ENCODE data around the gene CYP4F2. TPM values are rescaled to one million over a fixed set of nuclear protein-coding genes. Genes with fewer than 3 reads are reported as not detected.
"Not testable (repeated sequence)": the region's sequence is repeated elsewhere in the genome, so short reads cannot be mapped to it uniquely, and the experiment has no call there.

CYP4F2 gene
- total RNA-seq, 1 donor, result not detected

DNA sequence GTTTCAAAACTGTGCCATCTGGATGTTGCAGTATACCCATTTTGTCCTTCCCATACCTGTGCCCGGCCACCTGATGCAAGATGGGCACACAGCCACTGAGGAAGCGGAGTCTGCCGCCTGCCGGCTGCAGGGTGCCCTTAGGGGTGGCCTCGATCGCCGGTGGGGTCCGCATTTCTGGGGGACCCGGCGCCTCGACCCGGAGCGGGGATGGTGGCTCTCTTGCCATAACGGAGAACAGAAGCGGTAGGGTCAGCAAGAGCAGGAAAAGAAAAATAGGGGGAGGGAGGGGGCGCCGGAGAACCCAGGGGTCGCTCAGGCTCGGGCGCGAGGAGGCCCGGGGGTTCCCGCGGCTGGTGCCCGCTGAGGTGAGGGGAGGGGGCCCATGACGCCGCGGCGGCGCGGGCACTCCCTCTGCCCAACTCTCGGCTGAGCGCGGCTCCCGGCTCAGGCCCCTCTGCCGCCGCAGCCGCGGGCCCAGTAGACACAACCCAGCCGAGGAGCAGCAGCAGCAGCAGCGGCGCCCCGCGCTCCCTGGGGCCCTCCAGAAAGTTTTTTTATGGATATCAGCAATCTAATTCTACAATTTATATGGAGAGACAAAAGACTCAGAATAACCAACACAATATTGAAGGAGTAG, 13.8 kb upstream of the CYP4F2 start:
- Histone ChIP-seq H3K27me3 (ENCODE audit: insufficient read depth, low read length) (peaks cover 15% of the 10 kb centered on the region), H3K4me2 (ENCODE audit: insufficient read depth, low read length) (no peak overlapping the region), H2AFZ (ENCODE audit: low read length) (no peak overlapping the region), H3K4me1 (ENCODE audit: insufficient read depth, low read length) (no peaks in the 10 kb centered on the region), H3K79me2 (ENCODE audit: insufficient read depth, low read length) (no peaks in the 10 kb centered on the region), H3K27ac (ENCODE audit: low read depth, low read length) (no peak overlapping the region), H4K20me1 (ENCODE audit: insufficient read depth, low read length) (no peaks in the 10 kb centered on the region), H3K9me3 (ENCODE audit: low read depth, low read length) (no peaks in the 10 kb centered on the region), H3K36me3 (ENCODE audit: insufficient read depth, low read length) (no peaks in the 10 kb centered on the region), H3K4me3 (ENCODE audit: insufficient read depth, low read length) (no peak overlapping the region)
- DNase-seq (ENCODE audit: insufficient read length, low spot score, missing footprints), result no peak
- TF ChIP-seq, protein P1, sequence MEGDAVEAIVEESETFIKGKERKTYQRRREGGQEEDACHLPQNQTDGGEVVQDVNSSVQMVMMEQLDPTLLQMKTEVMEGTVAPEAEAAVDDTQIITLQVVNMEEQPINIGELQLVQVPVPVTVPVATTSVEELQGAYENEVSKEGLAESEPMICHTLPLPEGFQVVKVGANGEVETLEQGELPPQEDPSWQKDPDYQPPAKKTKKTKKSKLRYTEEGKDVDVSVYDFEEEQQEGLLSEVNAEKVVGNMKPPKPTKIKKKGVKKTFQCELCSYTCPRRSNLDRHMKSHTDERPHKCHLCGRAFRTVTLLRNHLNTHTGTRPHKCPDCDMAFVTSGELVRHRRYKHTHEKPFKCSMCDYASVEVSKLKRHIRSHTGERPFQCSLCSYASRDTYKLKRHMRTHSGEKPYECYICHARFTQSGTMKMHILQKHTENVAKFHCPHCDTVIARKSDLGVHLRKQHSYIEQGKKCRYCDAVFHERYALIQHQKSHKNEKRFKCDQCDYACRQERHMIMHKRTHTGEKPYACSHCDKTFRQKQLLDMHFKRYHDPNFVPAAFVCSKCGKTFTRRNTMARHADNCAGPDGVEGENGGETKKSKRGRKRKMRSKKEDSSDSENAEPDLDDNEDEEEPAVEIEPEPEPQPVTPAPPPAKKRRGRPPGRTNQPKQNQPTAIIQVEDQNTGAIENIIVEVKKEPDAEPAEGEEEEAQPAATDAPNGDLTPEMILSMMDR (IDR thresholded peaks at IDR 0.05; ENCODE audit: extremely low read depth, low read depth, low read length), result no peak

DNA sequence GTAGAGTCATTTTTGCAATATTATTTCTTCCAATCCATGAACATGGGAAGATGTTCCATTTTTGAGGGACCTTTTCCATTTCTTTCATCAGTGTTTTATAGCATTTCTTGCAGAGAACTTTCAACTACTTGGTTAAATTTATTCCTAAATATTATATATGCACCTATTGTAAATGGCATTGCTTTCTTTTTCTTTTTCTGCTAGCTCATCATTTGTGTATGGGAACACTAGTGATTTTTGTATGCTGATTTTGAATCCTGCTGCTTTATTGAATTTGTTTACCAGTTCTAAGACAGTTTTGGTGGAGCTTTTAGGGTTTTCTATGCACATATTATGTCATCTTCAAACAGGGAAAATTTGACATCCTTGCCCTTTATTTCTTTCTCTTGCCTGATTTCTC, 7.2 kb upstream of the CYP4F2 start:
- no peak overlapping the region for H3K27ac ChIP-seq (ENCODE audit: low read depth, low read length)
- no peaks in the 10 kb centered on the region for H3K9me3 ChIP-seq (ENCODE audit: low read depth, low read length)
- no peaks in the 10 kb centered on the region for H3K27me3 ChIP-seq (ENCODE audit: insufficient read depth, low read length)
- H4K20me1 ChIP-seq (ENCODE audit: insufficient read depth, low read length), result no peaks in the 10 kb centered on the region
- H3K36me3 ChIP-seq (ENCODE audit: insufficient read depth, low read length), result no peaks in the 10 kb centered on the region
- H2AFZ ChIP-seq (ENCODE audit: low read length), result no peak overlapping the region
- H3K4me2 ChIP-seq (ENCODE audit: insufficient read depth, low read length), result no peak overlapping the region
- H3K79me2 ChIP-seq (ENCODE audit: insufficient read depth, low read length), result no peaks in the 10 kb centered on the region
- no peak overlapping the region for H3K4me3 ChIP-seq (ENCODE audit: insufficient read depth, low read length)
- no peak for DNase-seq (ENCODE audit: insufficient read length, low spot score, missing footprints)
- TF ChIP-seq, protein P1 (IDR thresholded peaks at IDR 0.05; ENCODE audit: extremely low read depth, low read depth, low read length), result no peak
- H3K4me1 ChIP-seq (ENCODE audit: insufficient read depth, low read length), result no peaks in the 10 kb centered on the region

DNA sequence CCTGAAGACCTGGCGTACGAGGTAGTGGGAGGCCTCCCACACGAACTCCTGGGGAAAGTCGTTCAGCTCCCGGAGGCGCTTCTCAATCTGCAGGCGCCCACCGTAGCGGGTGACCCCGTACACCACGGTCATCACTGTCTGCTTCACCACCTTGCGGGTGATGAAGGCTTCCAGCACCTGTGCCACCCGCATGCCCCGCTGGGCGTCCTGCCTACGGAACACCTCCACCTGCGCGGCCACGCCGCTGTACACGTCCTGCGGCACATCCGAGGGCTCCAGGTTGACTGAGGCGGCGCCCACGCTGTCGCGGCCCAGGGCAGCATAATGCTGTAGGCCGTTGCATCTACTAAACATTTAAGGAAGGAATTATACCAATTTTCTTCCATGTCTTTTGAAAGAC, 5.0 kb upstream of the CYP4F2 start:
- not testable (repeated sequence) for H3K36me3 ChIP-seq (ENCODE audit: insufficient read depth, low read length); H4K20me1 ChIP-seq (ENCODE audit: insufficient read depth, low read length); H3K4me1 ChIP-seq (ENCODE audit: insufficient read depth, low read length); H2AFZ ChIP-seq (ENCODE audit: low read length); H3K79me2 ChIP-seq (ENCODE audit: insufficient read depth, low read length); H3K27me3 ChIP-seq (ENCODE audit: insufficient read depth, low read length); H3K27ac ChIP-seq (ENCODE audit: low read depth, low read length); DNase-seq (ENCODE audit: insufficient read length, low spot score, missing footprints); H3K9me3 ChIP-seq (ENCODE audit: low read depth, low read length); H3K4me3 ChIP-seq (ENCODE audit: insufficient read depth, low read length); H3K4me2 ChIP-seq (ENCODE audit: insufficient read depth, low read length)

DNA sequence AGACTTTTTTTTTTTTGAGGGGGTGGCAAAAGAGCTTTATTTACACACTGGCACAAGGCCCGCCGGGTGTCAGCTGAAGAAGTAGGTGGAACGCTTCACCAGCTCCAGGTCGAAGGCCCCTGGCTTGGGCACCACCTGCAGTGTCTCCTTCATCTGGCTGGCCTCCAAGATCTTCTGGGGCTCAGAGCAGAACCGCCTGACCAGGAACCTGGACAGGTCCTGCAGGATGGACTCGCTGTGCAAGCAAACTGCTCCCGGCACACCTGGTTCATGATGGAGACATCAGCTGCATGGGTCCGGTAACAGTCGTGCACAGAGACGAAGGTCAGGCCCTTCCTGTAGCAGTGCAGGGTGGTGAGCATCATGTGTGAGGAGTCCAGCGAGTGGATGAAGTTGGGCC, 4.4 kb upstream of the CYP4F2 start:
- Histone ChIP-seq H4K20me1 (ENCODE audit: insufficient read depth, low read length) (no peaks in the 10 kb centered on the region), H3K27ac (ENCODE audit: low read depth, low read length) (no peak overlapping the region), H3K27me3 (ENCODE audit: insufficient read depth, low read length) (no peaks in the 10 kb centered on the region), H3K9me3 (ENCODE audit: low read depth, low read length) (no peaks in the 10 kb centered on the region), H2AFZ (ENCODE audit: low read length) (no peak overlapping the region), H3K4me1 (ENCODE audit: insufficient read depth, low read length) (no peaks in the 10 kb centered on the region), H3K4me2 (ENCODE audit: insufficient read depth, low read length) (no peak overlapping the region), H3K79me2 (ENCODE audit: insufficient read depth, low read length) (no peaks in the 10 kb centered on the region), H3K4me3 (ENCODE audit: insufficient read depth, low read length) (no peak overlapping the region), H3K36me3 (ENCODE audit: insufficient read depth, low read length) (no peaks in the 10 kb centered on the region)
- TF ChIP-seq, protein P1 (IDR thresholded peaks at IDR 0.05; ENCODE audit: extremely low read depth, low read depth, low read length), result no peak
- DNase-seq (ENCODE audit: insufficient read length, low spot score, missing footprints), result no peak
